H1 (cell line): ENCODE measurements around the gene ROR1. TPM values are rescaled to one million over a fixed set of nuclear protein-coding genes. Genes with fewer than 3 reads are reported as not detected.

Source experiments
- GTF2F1 ChIP-seq: IDR thresholded peaks from 2 replicates; pipeline ENCODE4 v1.6.1; 2012; ENCODE audit warnings: low read depth, low read length, improper control_type of control experiment, borderline replicate concordance
- polyA plus RNA-seq, 7 experiments: library from polyadenylated mRNA; depleted of rRNA in 3 of 7; stranded (reverse) in 5 of 7; unstranded in 2 of 7; fragments of >200 nt in 5 of 7; fragments of 200-250 nt in 2 of 7; gene quantifications; 1 replicate in 5 of 7; 2 replicates in 1 of 7; 4 replicates in 1 of 7; pipeline versions ENCODE4 v1.2.1 to v1.2.3, GENCODE V29; 2011 to 2013; ENCODE audit warnings: missing spikeins in 2 of 7, mixed read lengths in 2 of 7
- total RNA-seq: library from RNA; stranded (reverse); fragmentation: NEBNext Ultra II Directional; extraction: Animal tissue kit (Norgen Biotek cat#: 25700); gene quantifications from 2 replicates; pipeline ENCODE4 v1.2.1, GENCODE V29; 2021
- TF ChIP-seq, protein P1 (sequence below): fragments of 300-600 bp; sonication (generic); IDR thresholded peaks from 2 replicates; pipeline ENCODE4 v1.7.1; 2012; ENCODE audit warnings: low read length, moderate library complexity, mild to moderate bottlenecking, inconsistent platforms; ENCODE audit not compliant: insufficient replicate concordance

ROR1 gene
- total and polyA plus RNA-seq, 2 of the 8 experiments (the other 6 are each of a cell fraction or from before 2014, with no cell fraction given): 33.6 to 73.6 TPM

DNA sequence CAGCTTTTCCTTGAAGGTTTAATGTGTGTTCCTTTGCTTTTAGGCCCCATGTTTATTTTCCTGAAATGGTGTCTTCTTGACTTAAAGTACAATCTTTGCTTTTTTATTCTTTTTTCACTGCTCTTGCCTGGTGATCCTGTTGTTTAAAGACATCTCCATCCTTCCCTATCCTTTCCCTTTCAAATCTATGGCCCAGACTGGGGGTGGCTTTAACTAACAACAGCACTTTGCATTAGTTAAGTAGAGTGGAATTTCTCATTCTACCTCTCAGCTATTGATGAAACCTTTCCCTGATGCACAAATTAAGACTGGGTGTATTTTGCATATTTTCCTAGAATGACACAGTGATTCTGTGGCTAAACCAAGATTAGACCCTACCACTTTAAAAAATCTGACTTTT is 84.3 kb downstream of the ROR1 start (continued):
- TF ChIP-seq, protein P1, sequence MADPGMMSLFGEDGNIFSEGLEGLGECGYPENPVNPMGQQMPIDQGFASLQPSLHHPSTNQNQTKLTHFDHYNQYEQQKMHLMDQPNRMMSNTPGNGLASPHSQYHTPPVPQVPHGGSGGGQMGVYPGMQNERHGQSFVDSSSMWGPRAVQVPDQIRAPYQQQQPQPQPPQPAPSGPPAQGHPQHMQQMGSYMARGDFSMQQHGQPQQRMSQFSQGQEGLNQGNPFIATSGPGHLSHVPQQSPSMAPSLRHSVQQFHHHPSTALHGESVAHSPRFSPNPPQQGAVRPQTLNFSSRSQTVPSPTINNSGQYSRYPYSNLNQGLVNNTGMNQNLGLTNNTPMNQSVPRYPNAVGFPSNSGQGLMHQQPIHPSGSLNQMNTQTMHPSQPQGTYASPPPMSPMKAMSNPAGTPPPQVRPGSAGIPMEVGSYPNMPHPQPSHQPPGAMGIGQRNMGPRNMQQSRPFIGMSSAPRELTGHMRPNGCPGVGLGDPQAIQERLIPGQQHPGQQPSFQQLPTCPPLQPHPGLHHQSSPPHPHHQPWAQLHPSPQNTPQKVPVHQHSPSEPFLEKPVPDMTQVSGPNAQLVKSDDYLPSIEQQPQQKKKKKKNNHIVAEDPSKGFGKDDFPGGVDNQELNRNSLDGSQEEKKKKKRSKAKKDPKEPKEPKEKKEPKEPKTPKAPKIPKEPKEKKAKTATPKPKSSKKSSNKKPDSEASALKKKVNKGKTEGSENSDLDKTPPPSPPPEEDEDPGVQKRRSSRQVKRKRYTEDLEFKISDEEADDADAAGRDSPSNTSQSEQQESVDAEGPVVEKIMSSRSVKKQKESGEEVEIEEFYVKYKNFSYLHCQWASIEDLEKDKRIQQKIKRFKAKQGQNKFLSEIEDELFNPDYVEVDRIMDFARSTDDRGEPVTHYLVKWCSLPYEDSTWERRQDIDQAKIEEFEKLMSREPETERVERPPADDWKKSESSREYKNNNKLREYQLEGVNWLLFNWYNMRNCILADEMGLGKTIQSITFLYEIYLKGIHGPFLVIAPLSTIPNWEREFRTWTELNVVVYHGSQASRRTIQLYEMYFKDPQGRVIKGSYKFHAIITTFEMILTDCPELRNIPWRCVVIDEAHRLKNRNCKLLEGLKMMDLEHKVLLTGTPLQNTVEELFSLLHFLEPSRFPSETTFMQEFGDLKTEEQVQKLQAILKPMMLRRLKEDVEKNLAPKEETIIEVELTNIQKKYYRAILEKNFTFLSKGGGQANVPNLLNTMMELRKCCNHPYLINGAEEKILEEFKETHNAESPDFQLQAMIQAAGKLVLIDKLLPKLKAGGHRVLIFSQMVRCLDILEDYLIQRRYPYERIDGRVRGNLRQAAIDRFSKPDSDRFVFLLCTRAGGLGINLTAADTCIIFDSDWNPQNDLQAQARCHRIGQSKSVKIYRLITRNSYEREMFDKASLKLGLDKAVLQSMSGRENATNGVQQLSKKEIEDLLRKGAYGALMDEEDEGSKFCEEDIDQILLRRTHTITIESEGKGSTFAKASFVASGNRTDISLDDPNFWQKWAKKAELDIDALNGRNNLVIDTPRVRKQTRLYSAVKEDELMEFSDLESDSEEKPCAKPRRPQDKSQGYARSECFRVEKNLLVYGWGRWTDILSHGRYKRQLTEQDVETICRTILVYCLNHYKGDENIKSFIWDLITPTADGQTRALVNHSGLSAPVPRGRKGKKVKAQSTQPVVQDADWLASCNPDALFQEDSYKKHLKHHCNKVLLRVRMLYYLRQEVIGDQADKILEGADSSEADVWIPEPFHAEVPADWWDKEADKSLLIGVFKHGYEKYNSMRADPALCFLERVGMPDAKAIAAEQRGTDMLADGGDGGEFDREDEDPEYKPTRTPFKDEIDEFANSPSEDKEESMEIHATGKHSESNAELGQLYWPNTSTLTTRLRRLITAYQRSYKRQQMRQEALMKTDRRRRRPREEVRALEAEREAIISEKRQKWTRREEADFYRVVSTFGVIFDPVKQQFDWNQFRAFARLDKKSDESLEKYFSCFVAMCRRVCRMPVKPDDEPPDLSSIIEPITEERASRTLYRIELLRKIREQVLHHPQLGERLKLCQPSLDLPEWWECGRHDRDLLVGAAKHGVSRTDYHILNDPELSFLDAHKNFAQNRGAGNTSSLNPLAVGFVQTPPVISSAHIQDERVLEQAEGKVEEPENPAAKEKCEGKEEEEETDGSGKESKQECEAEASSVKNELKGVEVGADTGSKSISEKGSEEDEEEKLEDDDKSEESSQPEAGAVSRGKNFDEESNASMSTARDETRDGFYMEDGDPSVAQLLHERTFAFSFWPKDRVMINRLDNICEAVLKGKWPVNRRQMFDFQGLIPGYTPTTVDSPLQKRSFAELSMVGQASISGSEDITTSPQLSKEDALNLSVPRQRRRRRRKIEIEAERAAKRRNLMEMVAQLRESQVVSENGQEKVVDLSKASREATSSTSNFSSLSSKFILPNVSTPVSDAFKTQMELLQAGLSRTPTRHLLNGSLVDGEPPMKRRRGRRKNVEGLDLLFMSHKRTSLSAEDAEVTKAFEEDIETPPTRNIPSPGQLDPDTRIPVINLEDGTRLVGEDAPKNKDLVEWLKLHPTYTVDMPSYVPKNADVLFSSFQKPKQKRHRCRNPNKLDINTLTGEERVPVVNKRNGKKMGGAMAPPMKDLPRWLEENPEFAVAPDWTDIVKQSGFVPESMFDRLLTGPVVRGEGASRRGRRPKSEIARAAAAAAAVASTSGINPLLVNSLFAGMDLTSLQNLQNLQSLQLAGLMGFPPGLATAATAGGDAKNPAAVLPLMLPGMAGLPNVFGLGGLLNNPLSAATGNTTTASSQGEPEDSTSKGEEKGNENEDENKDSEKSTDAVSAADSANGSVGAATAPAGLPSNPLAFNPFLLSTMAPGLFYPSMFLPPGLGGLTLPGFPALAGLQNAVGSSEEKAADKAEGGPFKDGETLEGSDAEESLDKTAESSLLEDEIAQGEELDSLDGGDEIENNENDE: no peak
- TF ChIP-seq GTF2F1: no peak
